Gastrocnemius medialis (tissue), 4 donors: Measurements from ENCODE around the gene SEC61B. TPM values are rescaled to one million over a fixed set of nuclear protein-coding genes. Genes with fewer than 3 reads are reported as not detected.

Experiments
- ATAC-seq, 2 donors: fragments of 150-250 bp; one replicate each; pipeline ENCODE4 v1.9.1; 2016
- DNase-seq, 2 donors: peaks; one replicate each; pipeline ENCODE4 v3.0.0-alpha.2; 2019
- H3K27ac ChIP-seq, 4 donors: fragments of 200-600 bp; sonication (generic); 1 replicate in 1 of 4; 2 replicates in 3 of 4; pipeline ENCODE4 v1.5.1; 2016 to 2018; ENCODE audit warnings: mild to moderate bottlenecking in 2 of 4, moderate library complexity in 1 of 4
- H3K27me3 ChIP-seq, 3 donors: fragments of 200-600 bp; sonication (generic) in 2 of 3; 1 replicate in 1 of 3; 2 replicates in 2 of 3; pipeline versions ENCODE4 v1.5.1 to v1.6.0; 2016 to 2019; ENCODE audit warnings: mild to moderate bottlenecking in 1 of 3, moderate library complexity in 1 of 3
- H3K36me3 ChIP-seq, 2 donors: fragments of 200-600 bp; sonication (generic) in 1 of 2; one replicate each; pipeline ENCODE4 v1.5.1; 2017 to 2018
- H3K4me1 ChIP-seq, 2 donors: fragments of 200-600 bp; sonication (generic) in 1 of 2; one replicate each; pipeline ENCODE4 v1.5.1; 2016 to 2017; ENCODE audit warnings: mild to moderate bottlenecking in 2 of 2
- H3K4me3 ChIP-seq, 4 donors: fragments of 200-600 bp; sonication (generic) in 3 of 4; 1 replicate in 1 of 4; 2 replicates in 3 of 4; pipeline ENCODE4 v1.5.1; 2016 to 2019; ENCODE audit warnings: mild to moderate bottlenecking in 2 of 4
- H3K9me3 ChIP-seq, 3 donors: fragments of 200-600 bp; sonication (generic) in 2 of 3; 1 replicate in 1 of 3; 2 replicates in 2 of 3; pipeline ENCODE4 v1.5.1; 2016 to 2019
- POLR2A ChIP-seq, 2 donors: fragments of 450-650 bp; IDR thresholded peaks; one replicate each; pipeline ENCODE4 v1.6.1; 2017; ENCODE audit warnings: antibody characterized with exemption in 2 of 2, mild to moderate bottlenecking in 2 of 2, moderate library complexity in 2 of 2
- in situ Hi-C, 4 donors: fragments of 200-750 bp; cut with MboI; loops; one replicate each; pipeline versions ENCODE4 v1.15.0 to v1.8.0; 2017; ENCODE audit warnings: low sequenced_read_pairs in 4 of 4
- intact Hi-C: fragments of 100-400 bp; cut with DNase I; formaldehyde crosslinking; loops from one replicate; pipeline ENCODE4 v1.15.1; 2023; ENCODE audit warnings: low total_unique reads
- total RNA-seq, 4 donors: library from RNA; depleted of rRNA; stranded (reverse); fragments of >200 nt; gene quantifications; one replicate each; pipeline versions ENCODE4 v1.1.0 to v1.2.3, GENCODE V29; 2016
- TF ChIP-seq, protein P1 (sequence below), 5 experiments: fragments of 450-650 bp in 3 of 5; fragments of 200-600 bp in 2 of 5; sonication (generic) in 2 of 5; IDR thresholded peaks in 4 of 5; conservative IDR thresholded peaks in 1 of 5; 1 replicate in 4 of 5; 2 replicates in 1 of 5; pipeline ENCODE4 v1.5.1; 2016 to 2019; ENCODE audit warnings: antibody characterized with exemption in 5 of 5, mild to moderate bottlenecking in 3 of 5, moderate library complexity in 3 of 5

The SEC61B gene
- total RNA-seq, 4 donors from 2014 or later: 20.5 to 50.5 (median 24.9) TPM

DNA sequence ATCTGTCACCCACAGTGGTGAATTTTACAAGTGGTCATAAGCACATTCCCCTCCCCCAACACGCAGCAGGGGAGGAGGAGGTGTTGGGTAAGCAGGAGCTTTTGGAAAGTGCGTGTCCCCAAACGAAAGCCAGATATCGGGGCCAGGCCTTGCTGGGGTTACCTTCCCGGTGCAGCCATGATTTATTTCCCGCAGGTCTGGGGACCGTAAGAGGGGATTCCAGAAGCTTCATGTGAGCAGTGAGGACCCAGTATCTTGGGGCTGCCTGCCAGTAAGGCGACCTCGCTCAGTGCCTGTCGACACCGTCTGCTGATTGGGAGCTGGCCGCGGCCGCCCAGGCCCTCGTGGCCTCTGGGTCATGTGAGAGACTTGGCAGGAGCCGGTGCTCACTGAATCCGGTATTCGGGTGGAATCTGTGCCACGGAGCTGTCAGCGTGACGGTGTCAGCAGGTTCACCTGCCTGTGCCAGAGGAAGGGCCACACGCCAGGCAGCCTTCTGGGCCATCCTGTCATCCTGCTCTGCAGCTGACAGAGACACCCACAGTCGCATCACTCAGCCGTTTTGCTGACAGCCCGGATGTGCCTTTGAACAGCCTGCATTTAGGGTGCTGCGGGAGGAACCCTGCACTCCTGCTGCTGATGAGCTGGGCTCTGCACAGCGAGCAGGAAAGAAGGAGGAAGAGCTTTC, 37.3 kb downstream of the SEC61B start:
- Histone ChIP-seq H3K27me3 (no peaks in the 10 kb centered on the region), H3K36me3 (no peaks in the 10 kb centered on the region), H3K9me3 (no peaks in the 10 kb centered on the region), H3K4me1 (peaks cover 29 to 48% of the 10 kb centered on the region in 2 donors), H3K4me3 (peak overlapping the region; percentile 34 to 49 (median 44)), H3K27ac (peak overlapping the region; percentile 93 to 100 (median 98))
- TF ChIP-seq POLR2A (IDR thresholded peaks at IDR 0.05): peak; percentile 91 to 94
- TF ChIP-seq, protein P1, sequence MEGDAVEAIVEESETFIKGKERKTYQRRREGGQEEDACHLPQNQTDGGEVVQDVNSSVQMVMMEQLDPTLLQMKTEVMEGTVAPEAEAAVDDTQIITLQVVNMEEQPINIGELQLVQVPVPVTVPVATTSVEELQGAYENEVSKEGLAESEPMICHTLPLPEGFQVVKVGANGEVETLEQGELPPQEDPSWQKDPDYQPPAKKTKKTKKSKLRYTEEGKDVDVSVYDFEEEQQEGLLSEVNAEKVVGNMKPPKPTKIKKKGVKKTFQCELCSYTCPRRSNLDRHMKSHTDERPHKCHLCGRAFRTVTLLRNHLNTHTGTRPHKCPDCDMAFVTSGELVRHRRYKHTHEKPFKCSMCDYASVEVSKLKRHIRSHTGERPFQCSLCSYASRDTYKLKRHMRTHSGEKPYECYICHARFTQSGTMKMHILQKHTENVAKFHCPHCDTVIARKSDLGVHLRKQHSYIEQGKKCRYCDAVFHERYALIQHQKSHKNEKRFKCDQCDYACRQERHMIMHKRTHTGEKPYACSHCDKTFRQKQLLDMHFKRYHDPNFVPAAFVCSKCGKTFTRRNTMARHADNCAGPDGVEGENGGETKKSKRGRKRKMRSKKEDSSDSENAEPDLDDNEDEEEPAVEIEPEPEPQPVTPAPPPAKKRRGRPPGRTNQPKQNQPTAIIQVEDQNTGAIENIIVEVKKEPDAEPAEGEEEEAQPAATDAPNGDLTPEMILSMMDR (IDR thresholded peaks at IDR 0.05 in 4 of 5, conservative IDR thresholded peaks at IDR 0.05 in 1 of 5): peak in 1 of 5 experiments; percentile 38
- DNase-seq (peak; percentile 97 to 99), ATAC-seq (peak; percentile 59 to 63)
- intact Hi-C loops: loop anchor here (1.0 to 2.0 kb wide), 4 partner anchors 38 to 839 kb away; partner anchors contain the start of genes ALG2, ERP44, INVS and NR4A3
- in situ Hi-C loops: loop anchor here in 2 of 4 donors (5.0 to 10.0 kb wide), 3 partner anchors 98 to 555 kb away; no protein-coding TSS in a partner anchor

DNA sequence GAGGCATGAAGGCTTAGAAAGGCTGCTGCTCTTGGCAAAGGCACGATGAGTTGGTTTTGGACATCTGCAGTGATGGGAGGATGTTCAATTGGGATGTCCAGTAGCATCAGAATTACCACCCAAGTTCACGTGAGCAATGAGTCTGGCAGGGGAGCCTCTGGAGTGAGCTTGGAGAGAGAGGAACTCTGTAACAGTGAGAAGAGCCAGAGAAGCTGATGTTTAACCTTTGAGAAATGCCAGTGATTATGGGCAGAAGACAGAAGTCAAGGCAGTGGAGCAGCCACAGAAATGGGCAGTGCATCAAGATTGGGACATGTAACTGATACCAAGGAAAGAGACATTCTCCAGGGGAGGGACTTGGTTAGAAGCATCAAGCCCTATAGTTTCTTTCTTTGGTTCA, 39.8 kb downstream of the SEC61B start:
- DNase-seq (peak; percentile 30 to 64), ATAC-seq (peak in 1 of 2 donors; percentile 9)
- intact Hi-C loops: loop anchor here (10.0 kb wide), 1 partner anchor 77 kb away; no protein-coding TSS in a partner anchor
- TF ChIP-seq, protein P1 (IDR thresholded peaks at IDR 0.05 in 4 of 5, conservative IDR thresholded peaks at IDR 0.05 in 1 of 5): no peak
- peak in 1 of 2 donors; percentile 10 for TF ChIP-seq POLR2A (IDR thresholded peaks at IDR 0.05)
- H3K36me3 ChIP-seq: no peaks in the 10 kb centered on the region
- H3K27ac ChIP-seq: peak overlapping the region; percentile 93 to 100 (median 98)
- peaks cover 20 to 38% of the 10 kb centered on the region in 2 donors for H3K4me1 ChIP-seq
- in situ Hi-C loops: loop anchor here in 1 of 4 donors (5.0 kb wide), 1 partner anchor 95 kb away; no protein-coding TSS in a partner anchor
- H3K27me3 ChIP-seq: no peaks in the 10 kb centered on the region
- no peak overlapping the region for H3K4me3 ChIP-seq
- no peaks in the 10 kb centered on the region for H3K9me3 ChIP-seq

DNA sequence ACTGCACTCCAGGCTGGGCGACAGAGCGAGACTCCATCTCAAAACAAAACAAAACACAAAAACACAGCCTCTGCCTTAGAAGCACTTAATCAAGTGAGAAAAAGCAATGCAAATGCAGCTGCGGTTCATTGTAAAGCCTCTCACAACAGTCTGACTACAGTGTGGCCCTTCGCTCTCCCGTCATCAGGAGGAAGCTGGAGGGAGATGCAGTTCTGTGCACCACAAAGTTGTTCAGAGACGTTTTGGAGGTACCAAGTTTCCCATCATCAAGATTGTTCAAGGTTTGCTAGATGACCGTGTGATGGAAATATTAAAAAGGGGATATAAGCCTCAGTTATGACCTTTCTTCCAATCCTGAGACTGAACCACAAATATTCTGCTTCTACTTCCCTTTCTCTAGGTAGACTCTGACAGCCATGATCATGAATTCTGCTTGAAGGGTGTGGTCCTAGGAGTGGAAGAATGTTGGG, 40.9 kb downstream of the SEC61B start:
- intact Hi-C loops: loop anchor here (10.0 kb wide), 1 partner anchor 78 kb away; no protein-coding TSS in a partner anchor
- Histone ChIP-seq H3K27ac (no peak overlapping the region), H3K36me3 (no peaks in the 10 kb centered on the region), H3K4me3 (no peak overlapping the region), H3K4me1 (peaks cover 20 to 31% of the 10 kb centered on the region in 2 donors), H3K9me3 (no peaks in the 10 kb centered on the region), H3K27me3 (no peaks in the 10 kb centered on the region)
- no peak for ATAC-seq
- TF ChIP-seq POLR2A (IDR thresholded peaks at IDR 0.05): no peak
- TF ChIP-seq, protein P1 (IDR thresholded peaks at IDR 0.05 in 4 of 5, conservative IDR thresholded peaks at IDR 0.05 in 1 of 5): no peak
- in situ Hi-C loops: loop anchor here in 1 of 4 donors (5.0 kb wide), 1 partner anchor 94 kb away; no protein-coding TSS in a partner anchor
- no peak for DNase-seq

DNA sequence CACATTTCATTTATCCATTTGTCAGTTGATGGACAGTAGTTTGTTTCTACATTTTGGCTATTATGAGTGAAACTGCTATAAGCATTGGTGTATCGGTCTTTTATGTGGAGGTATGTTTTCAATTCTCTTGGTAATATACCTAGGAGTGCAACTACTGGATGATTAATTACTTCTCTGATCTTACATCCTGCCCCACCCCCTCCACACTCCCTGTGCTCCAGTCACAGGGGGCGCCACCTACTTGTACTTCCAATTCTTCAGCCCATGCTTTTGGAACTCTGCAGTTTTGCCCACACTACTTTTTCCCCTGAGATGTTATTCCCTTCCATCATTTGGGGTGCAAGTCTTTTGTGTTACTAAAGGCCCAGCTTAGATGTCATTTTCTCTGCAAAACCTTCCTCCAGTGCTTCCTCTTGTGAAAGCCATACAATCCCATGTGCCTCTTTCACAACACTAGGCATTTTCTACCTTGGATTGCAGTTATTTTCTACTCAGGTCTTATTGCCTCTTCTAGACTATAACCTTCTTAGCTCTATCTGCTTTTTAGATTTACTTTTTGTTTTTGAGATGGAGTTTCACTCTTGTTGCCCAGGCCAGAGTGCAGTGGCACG, 42.1 kb downstream of the SEC61B start:
- DNase-seq: no peak
- no peaks in the 10 kb centered on the region for H3K36me3 ChIP-seq
- H3K27ac ChIP-seq: no peak overlapping the region
- H3K9me3 ChIP-seq: no peaks in the 10 kb centered on the region
- in situ Hi-C loops (loop anchor here in 1 of 4 donors (5.0 kb wide), 1 partner anchor 93 kb away; no protein-coding TSS in a partner anchor), intact Hi-C loops (loop anchor here (10.0 kb wide), 1 partner anchor 79 kb away; no protein-coding TSS in a partner anchor)
- TF ChIP-seq, protein P1 (IDR thresholded peaks at IDR 0.05 in 4 of 5, conservative IDR thresholded peaks at IDR 0.05 in 1 of 5): peak in 2 of 5 experiments; percentile 7 to 18
- no peak for TF ChIP-seq POLR2A (IDR thresholded peaks at IDR 0.05)
- ATAC-seq: no peak
- peaks cover 10 to 21% of the 10 kb centered on the region in 2 donors for H3K4me1 ChIP-seq
- H3K4me3 ChIP-seq: no peak overlapping the region
- H3K27me3 ChIP-seq: no peaks in the 10 kb centered on the region
